Activated CD8-positive, alpha-beta memory T cell treated with anti-CD3 and anti-CD28 coated beads for 1 hour (primary cell): Measurements from ENCODE around the gene SAMD8.
"Not testable (repeated sequence)": the region's sequence is repeated elsewhere in the genome, so short reads cannot be mapped to it uniquely, and the experiment has no call there.

Experiments
- DNase-seq, 2 donors: peaks; one replicate each; pipeline ENCODE4 v3.0.0-alpha.2; 2020; ENCODE audit warnings: low read depth in 1 of 2; ENCODE audit errors: extremely low read depth in 1 of 2

SAMD8 gene

DNA sequence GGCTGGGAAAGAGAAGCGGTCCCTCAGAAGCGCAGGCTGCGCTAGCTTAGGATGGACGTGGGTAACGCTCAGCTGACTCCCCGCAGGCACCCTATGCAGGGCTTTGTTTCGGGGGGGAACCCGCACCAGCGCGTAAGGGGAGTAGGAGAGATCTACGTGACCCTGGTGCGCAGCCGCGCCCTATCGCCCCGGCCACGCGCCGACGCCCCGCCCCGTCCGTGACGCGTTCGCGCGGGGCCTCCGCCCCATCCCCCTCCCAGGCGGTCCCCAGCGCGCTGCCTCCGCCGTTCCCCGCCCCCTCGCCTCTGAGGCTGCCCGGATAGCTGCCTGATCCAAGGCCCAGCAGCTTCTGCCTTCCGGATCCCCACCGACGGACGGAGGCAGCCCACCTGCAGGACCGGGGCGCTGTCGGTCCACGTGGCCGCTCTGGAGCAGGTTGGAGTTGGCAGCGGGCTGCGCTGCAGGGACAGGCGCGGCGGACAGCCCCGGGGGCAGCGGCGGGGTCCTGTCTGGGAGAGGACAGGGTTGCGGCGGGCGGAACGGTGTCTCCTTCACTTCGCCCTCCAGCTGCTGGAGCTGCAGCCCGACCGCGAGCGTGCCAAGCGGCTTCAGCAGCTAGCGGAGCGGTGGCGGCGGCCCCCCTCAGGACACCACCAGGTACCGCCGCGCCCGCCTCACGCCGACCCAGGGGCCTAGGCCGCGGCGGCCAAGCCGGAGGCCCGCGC, 99.0 kb downstream of the SAMD8 start, which contains the start of gene VDAC2:
Gene VDAC2, plus strand, starts transcription at position 515 of the 725 bp plus-strand sequence. CDS start 363 bp downstream, outside the sequence.
- peak; percentile 81 to 94 for DNase-seq

GRCh38 chr10:75211007-75211691, 99.7 kb downstream of the SAMD8 start:
- DNase-seq: no peak

DNA sequence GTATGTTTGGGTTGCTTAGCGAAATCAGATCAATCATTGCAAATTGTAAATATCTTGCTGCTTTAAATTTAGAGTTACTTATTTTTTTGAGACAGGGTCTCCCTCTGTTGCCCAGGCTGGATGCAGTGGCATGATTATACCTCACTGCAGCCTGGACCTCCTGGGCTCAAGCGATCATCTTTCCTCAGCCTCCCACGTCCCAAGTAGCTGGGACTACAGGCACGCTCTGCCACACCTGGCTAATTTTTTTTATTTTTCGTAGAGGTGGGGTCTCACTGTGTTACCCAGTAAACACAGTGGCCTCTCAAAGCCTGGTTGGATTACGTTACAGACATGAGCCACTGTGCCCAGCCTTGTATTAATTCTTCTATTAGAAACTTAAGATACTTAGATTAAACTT, 100.9 kb downstream of the SAMD8 start:
- DNase-seq: no peak

- no peak for DNase-seq
These were observed 108.8 kb downstream of the SAMD8 start for GRCh38 chr10:75220274-75220673.

- DNase-seq: not testable (repeated sequence)
These were observed 110.0 kb downstream of the SAMD8 start for GRCh38 chr10:75221492-75221891.

DNA sequence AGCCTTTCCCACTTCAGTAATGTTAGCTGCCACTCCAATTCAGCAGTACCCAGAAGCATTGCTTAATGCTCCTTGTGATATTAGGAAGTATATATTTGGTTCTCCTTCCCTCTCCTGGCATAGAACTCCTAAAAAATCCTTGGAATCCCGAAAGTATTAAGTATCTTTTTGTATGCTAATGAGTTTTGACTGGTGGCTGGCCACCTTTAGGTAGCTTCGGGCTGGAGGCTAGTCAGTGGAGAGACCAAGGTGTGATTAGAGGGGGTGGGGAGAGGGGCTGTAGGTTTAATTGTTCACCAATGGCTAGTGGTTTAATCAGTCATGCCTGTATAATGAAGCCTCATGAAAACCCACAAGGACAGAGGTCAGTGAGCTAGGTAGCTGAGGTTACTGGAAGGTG, 112.1 kb downstream of the SAMD8 start:
- DNase-seq: no peak

DNA sequence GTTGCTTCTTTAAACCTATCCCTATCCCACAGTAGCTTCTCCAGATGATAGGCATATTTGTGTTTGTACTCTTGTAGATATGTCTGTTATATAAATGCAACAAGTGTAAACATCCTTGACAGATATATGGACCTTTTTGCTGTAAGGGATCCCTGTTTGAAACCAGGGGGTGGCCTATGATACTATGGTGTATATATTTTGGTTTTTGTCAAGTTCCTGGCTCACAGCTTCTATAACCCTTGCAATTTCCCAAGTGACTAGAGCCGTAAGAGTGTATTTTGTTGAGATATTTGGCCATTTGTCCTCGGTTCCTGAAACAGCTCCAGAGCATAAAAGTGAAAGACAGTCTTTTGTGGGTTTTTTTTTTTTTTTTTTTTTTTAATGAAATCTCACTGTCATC, 114.6 kb downstream of the SAMD8 start:
- DNase-seq: no peak

- no peak for DNase-seq
These were observed 115.2 kb downstream of the SAMD8 start for GRCh38 chr10:75226656-75227055.

GRCh38 chr10:75228278-75228677, 116.8 kb downstream of the SAMD8 start:
- DNase-seq: no peak

GRCh38 chr10:75228834-75229233, 117.4 kb downstream of the SAMD8 start:
- no peak for DNase-seq

GRCh38 chr10:75229971-75230370, 118.5 kb downstream of the SAMD8 start:
- DNase-seq: no peak

DNA sequence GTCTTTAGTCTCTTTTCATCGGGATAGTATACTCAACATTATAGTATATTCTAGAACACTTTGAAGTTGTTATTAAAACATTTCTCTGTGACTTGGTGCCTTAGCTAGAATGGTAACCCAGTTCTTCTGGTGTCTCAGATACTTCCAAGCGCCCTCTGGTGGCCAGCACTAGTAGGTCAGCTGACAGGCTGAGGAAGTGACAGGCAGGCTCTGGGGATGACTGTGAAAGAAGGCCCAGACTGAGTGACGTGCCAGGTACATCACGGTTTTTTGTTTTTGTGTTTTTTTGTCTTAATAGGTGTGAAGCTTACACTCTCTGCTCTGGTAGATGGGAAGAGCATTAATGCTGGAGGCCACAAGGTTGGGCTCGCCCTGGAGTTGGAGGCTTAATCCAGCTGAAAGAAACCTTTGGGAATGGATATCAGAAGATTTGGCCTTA, 119.2 kb downstream of the SAMD8 start:
- peak; percentile 85 to 90 for DNase-seq
